ENCODE measurements around the gene PIGU. TPM values are rescaled to one million over a fixed set of nuclear protein-coding genes. Genes with fewer than 3 reads are reported as not detected.

PIGU gene
- total RNA-seq, 1 experiment from 2014 or later: 32.8 TPM

GRCh38 chr20:34621036-34621343 is 55.9 kb downstream of the PIGU start:
- H2BK12ac ChIP-seq (ENCODE audit: insufficient read length, low read depth, low read length): no peak overlapping the region
- H3K23ac ChIP-seq (ENCODE audit: insufficient read length, low read depth, low read length): no peak overlapping the region
- H4K20me1 ChIP-seq (ENCODE audit: control insufficient read depth, insufficient read depth, insufficient read length): no peaks in the 10 kb centered on the region
- H3K4me2 ChIP-seq (ENCODE audit: insufficient read depth, insufficient read length, low read length): no peak overlapping the region
- no peak overlapping the region for H2BK120ac ChIP-seq (ENCODE audit: low read depth, low read length, poor library complexity, severe bottlenecking)
- no peak overlapping the region for H2AK5ac ChIP-seq (ENCODE audit: insufficient read length, low read length)
- H3K18ac ChIP-seq (ENCODE audit: insufficient read length, low read depth, low read length): no peak overlapping the region
- H3K23me2 ChIP-seq (ENCODE audit: insufficient read length, low read depth, low read length, poor library complexity, severe bottlenecking): no peaks in the 10 kb centered on the region
- H4K5ac ChIP-seq (ENCODE audit: insufficient read length, low read depth, low read length): no peak overlapping the region
- no peak overlapping the region for H3T11ph ChIP-seq (ENCODE audit: low read length)
- H3K27ac ChIP-seq (ENCODE audit: insufficient read length, low read depth, low read length): no peak overlapping the region
- no peak overlapping the region for H4K8ac ChIP-seq (replicated peaks; ENCODE audit: insufficient read length, low read depth, low read length)
- H3K79me2 ChIP-seq (ENCODE audit: insufficient read depth, low read length): no peaks in the 10 kb centered on the region
- no peak overlapping the region for H3K27ac Mint-ChIP-seq
- H4K91ac ChIP-seq (ENCODE audit: insufficient read length, low read depth, low read length): no peak overlapping the region
- H3K9ac ChIP-seq (ENCODE audit: extremely low read depth, insufficient read length, low read length): no peak overlapping the region
- no peak overlapping the region for H2AFZ ChIP-seq (ENCODE audit: low read length)
- peaks cover 8% of the 10 kb centered on the region in 2 experiments; a peak in 3 of 5 replicates for H3K9me3 Mint-ChIP-seq
- no peak overlapping the region for H2BK20ac ChIP-seq (ENCODE audit: low read depth, low read length, poor library complexity, severe bottlenecking)
- H3K4me3 Mint-ChIP-seq: no peak overlapping the region
- no peak overlapping the region for H2BK15ac ChIP-seq (ENCODE audit: low read depth, low read length)
- H3K4ac ChIP-seq (ENCODE audit: low read depth, low read length): no peak overlapping the region
- no peaks in the 10 kb centered on the region for H3K9me3 ChIP-seq (ENCODE audit: control insufficient read depth, low read depth, low read length)
- peaks cover 0 to 5% of the 10 kb centered on the region in 2 experiments; a peak in 2 of 4 replicates for H3K4me1 Mint-ChIP-seq
- H2BK5ac ChIP-seq (ENCODE audit: insufficient read length, low read length): no peak overlapping the region
- no peak overlapping the region for H3K56ac ChIP-seq (ENCODE audit: insufficient read length, low read depth, low read length)
- H3K79me1 ChIP-seq (ENCODE audit: insufficient read depth, low read depth, low read length, poor library complexity, severe bottlenecking): no peaks in the 10 kb centered on the region
- no peak for DNase-seq
- no peak for TF ChIP-seq CTCF (conservative IDR thresholded peaks at IDR 0.05)
- H3K27me3 Mint-ChIP-seq (ENCODE audit: low read depth): no peaks in the 10 kb centered on the region
- H3K36me3 Mint-ChIP-seq (ENCODE audit: insufficient read depth in 1 of 3, low read depth in 3 of 3): peaks cover 12 to 42% (median 40%) of the 10 kb centered on the region in 3 experiments
- no peaks in the 10 kb centered on the region for H3K27me3 ChIP-seq (ENCODE audit: insufficient read depth, low read length)
- H3K4me1 ChIP-seq (ENCODE audit: insufficient read depth, low read length): no peaks in the 10 kb centered on the region
- no peak overlapping the region for H3K14ac ChIP-seq (ENCODE audit: insufficient read depth, low read length)
